Dermis blood vessel endothelial cell (primary cell): ENCODE measurements around the gene ATP8B3. TPM values are rescaled to one million over a fixed set of nuclear protein-coding genes. Genes with fewer than 3 reads are reported as not detected.

Experiments
- DNase-seq: peaks from one replicate; pipeline ENCODE4 v3.0.0; 2010
- total RNA-seq: library from RNA; depleted of rRNA; stranded (reverse); fragments of >200 nt; gene quantifications from 2 replicates; pipeline ENCODE4 v1.2.3, GENCODE V29; 2014

ATP8B3 gene
- total RNA-seq, 1 donor from 2014 or later = 0.85 TPM

- DNase-seq = no peak
Observed at GRCh38 chr19:1754018-1754635, 57.9 kb downstream of the ATP8B3 start.

GRCh38 chr19:1752757-1753728, 59.0 kb downstream of the ATP8B3 start, which contains the start of gene ONECUT3:
Gene ONECUT3, plus strand, starts transcription at chr19:1753506. Its CDS starts 157 bp downstream, at chr19:1753663.
- no peak for DNase-seq

GRCh38 chr19:1752009-1752756, 59.9 kb downstream of the ATP8B3 start:
- DNase-seq = no peak

GRCh38 chr19:1751367-1752008, 60.6 kb downstream of the ATP8B3 start:
- DNase-seq = no peak

GRCh38 chr19:1750343-1751021, 61.6 kb downstream of the ATP8B3 start:
- DNase-seq = no peak

- no peak for DNase-seq
Observed at GRCh38 chr19:1749373-1750342, 62.4 kb downstream of the ATP8B3 start.

- no peak for DNase-seq
Observed at GRCh38 chr19:1748873-1749341, 63.2 kb downstream of the ATP8B3 start.

GRCh38 chr19:1748115-1748872, 63.8 kb downstream of the ATP8B3 start:
- DNase-seq = no peak

GRCh38 chr19:1747285-1748114, 64.6 kb downstream of the ATP8B3 start:
- DNase-seq = peak; percentile 19

GRCh38 chr19:1746401-1747284, 65.4 kb downstream of the ATP8B3 start:
- no peak for DNase-seq

GRCh38 chr19:1745589-1746031, 66.5 kb downstream of the ATP8B3 start:
- no peak for DNase-seq

- no peak for DNase-seq
Observed at GRCh38 chr19:1744822-1745563, 67.1 kb downstream of the ATP8B3 start.

- DNase-seq = no peak
Observed at GRCh38 chr19:1744133-1744665, 67.9 kb downstream of the ATP8B3 start.

GRCh38 chr19:1742989-1743696, 68.9 kb downstream of the ATP8B3 start:
- DNase-seq = no peak

GRCh38 chr19:1739960-1740629, 72.0 kb downstream of the ATP8B3 start:
- no peak for DNase-seq
